Mucosa of descending colon (tissue), 3 donors: ENCODE data around the gene SLC23A2. TPM values are rescaled to one million over a fixed set of nuclear protein-coding genes. Genes with fewer than 3 reads are reported as not detected.
A peak's percentile ranks its signal among the peaks of the same experiment; 100 is the strongest.

Experiments used
- ATAC-seq: fragments of 200-7000 bp; cut with Tn5 transposase; one replicate; pipeline ENCODE4 v1.9.1; 2020; ENCODE audit warnings: mild to moderate bottlenecking, moderate library complexity
- DNase-seq, 3 donors: peaks; one replicate each; pipeline ENCODE4 v3.0.0-alpha.2; 2020
- H3K36me3 ChIP-seq: fragments of 200-600 bp; one replicate; pipeline ENCODE4 v1.8.0; 2021; ENCODE audit warnings: low read depth, mild to moderate bottlenecking
- H3K4me1 ChIP-seq: fragments of 200-600 bp; one replicate; pipeline ENCODE4 v1.8.0; 2021; ENCODE audit warnings: low read depth, mild to moderate bottlenecking
- H3K4me3 ChIP-seq: fragments of 200-600 bp; one replicate; pipeline ENCODE4 v1.8.0; 2021; ENCODE audit warnings: mild to moderate bottlenecking
- H3K9me3 ChIP-seq: fragments of 200-600 bp; one replicate; pipeline ENCODE4 v1.8.0; 2021; ENCODE audit warnings: mild to moderate bottlenecking
- CTCF ChIP-seq: fragments of 200-600 bp; IDR thresholded peaks from one replicate; pipeline ENCODE4 v1.8.0; 2022; ENCODE audit warnings: antibody characterized with exemption, mild to moderate bottlenecking
- intact Hi-C, 2 donors: fragments of 100-400 bp; cut with DNase I in 1 of 2; cut with micrococcal nuclease in 1 of 2; formaldehyde crosslinking; loops; one replicate each; pipeline versions ENCODE4 v1.11.0 to v1.11.1; 2022; cut with DNase I, micrococcal nuclease
- total RNA-seq, 3 donors: library from RNA; stranded (reverse); fragmentation: NEBNext Ultra II Directional in 2 of 3; extraction: Animal tissue kit (Norgen Biotek cat#: 25700) in 2 of 3; gene quantifications; one replicate each; pipeline versions ENCODE4 v1.2.1 to v1.2.4, GENCODE V29; 2021 to 2023
- donor health status: DM: no; HTN: no; CAD: no; lungs with moderate emphysema.
- donor health status: DM: no; HTN: no; CAD: no.
- donor health status: DM: no; HTN: yes; CAD: no.

SLC23A2 gene
- total RNA-seq, 3 donors from 2014 or later: 9.1 to 15.4 (median 9.4) TPM

DNA sequence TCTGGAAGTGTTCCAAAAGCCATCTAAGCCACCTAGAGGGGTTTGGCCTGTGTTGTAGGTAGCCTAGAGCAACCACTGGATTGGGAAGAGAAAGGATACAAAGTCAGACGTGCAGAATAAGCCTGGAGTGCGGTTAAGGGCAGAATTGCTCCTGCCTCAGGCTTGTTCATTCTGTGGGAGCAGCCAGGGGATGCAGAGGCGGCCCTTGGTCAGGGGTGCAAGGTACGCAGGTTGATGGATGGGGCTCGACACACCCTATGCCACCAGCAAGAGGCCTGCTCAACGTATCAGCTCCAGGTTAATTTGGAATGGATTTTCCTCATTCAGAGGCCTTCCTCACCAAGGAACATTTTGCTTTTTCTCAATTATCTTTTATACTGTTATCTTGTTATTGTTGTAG is 129.8 kb downstream of the SLC23A2 start:
- H3K4me3 ChIP-seq: no peak overlapping the region
- ATAC-seq (no peak), DNase-seq (no peak)
- intact Hi-C loops: no loop called here
- TF ChIP-seq CTCF: no peak
- no peaks in the 10 kb centered on the region for H3K9me3 ChIP-seq
- no peaks in the 10 kb centered on the region for H3K36me3 ChIP-seq
- no peaks in the 10 kb centered on the region for H3K4me1 ChIP-seq

DNA sequence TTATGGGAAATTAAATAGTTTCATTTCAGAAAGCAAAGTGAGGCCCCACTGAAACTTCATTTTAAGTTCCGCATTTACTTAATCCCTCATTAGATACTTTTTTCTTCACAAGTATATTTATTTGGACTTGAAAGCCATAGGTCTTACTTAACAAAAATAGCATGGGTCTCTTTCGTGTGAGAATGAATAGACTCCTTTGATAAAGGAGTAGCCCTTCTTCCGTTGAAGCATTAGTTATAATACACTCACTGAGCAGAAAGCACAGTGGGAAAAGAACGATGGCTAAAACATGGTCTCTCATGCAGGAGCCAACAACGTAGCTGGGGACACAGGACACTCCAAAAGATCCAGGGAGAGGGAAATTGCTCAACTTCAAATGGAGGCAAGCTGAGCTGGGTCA is 130.4 kb downstream of the SLC23A2 start:
- no peak overlapping the region for H3K4me3 ChIP-seq
- ATAC-seq (no peak), DNase-seq (no peak)
- TF ChIP-seq CTCF: no peak
- intact Hi-C loops: no loop called here
- H3K4me1 ChIP-seq: no peaks in the 10 kb centered on the region
- no peaks in the 10 kb centered on the region for H3K36me3 ChIP-seq
- no peaks in the 10 kb centered on the region for H3K9me3 ChIP-seq

GRCh38 chr20:4869290-4870193 is 131.8 kb downstream of the SLC23A2 start:
- Histone ChIP-seq H3K4me3 (no peak overlapping the region), H3K36me3 (no peaks in the 10 kb centered on the region), H3K4me1 (no peaks in the 10 kb centered on the region), H3K9me3 (no peaks in the 10 kb centered on the region)
- DNase-seq: peak in 2 of 3 donors; percentile 29 to 47
- intact Hi-C loops: no loop called here
- peak; percentile 91 for ATAC-seq
- TF ChIP-seq CTCF: no peak

GRCh38 chr20:4867051-4867450 is 134.3 kb downstream of the SLC23A2 start:
- no peak for DNase-seq
- no peak for TF ChIP-seq CTCF
- H3K36me3 ChIP-seq: no peaks in the 10 kb centered on the region
- intact Hi-C loops: no loop called here
- no peaks in the 10 kb centered on the region for H3K4me1 ChIP-seq
- ATAC-seq: peak; percentile 32
- H3K9me3 ChIP-seq: no peaks in the 10 kb centered on the region
- H3K4me3 ChIP-seq: no peak overlapping the region

DNA sequence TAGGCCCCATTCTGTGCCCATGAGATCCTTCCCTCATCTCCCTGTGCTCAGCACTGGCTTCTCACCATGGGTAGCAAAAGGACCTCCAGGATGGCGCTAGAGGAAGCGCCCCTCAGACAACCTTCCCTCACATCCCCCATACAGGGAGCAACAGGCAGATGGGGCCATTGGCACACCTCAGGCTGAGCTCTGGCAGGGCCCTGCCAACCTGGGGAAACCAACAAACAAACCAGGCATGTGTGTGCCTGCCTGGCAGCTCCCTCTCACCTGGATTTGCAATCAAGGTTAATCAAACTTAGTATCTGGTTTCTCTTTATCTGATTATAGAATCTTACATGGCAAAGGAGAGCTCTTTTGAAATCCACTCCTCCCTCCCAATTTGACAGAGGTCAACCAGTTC is 134.9 kb downstream of the SLC23A2 start:
- ATAC-seq (no peak), DNase-seq (no peak)
- H3K4me3 ChIP-seq: no peak overlapping the region
- intact Hi-C loops: no loop called here
- no peaks in the 10 kb centered on the region for H3K4me1 ChIP-seq
- no peaks in the 10 kb centered on the region for H3K9me3 ChIP-seq
- H3K36me3 ChIP-seq: no peaks in the 10 kb centered on the region
- TF ChIP-seq CTCF: no peak
